ENCODE measurements around the gene GLB1L3. TPM values are rescaled to one million over a fixed set of nuclear protein-coding genes. Genes with fewer than 3 reads are reported as not detected.

Gene GLB1L3
- total RNA-seq, 2 experiments from 2014 or later = 11.8 to 13.2 TPM

DNA sequence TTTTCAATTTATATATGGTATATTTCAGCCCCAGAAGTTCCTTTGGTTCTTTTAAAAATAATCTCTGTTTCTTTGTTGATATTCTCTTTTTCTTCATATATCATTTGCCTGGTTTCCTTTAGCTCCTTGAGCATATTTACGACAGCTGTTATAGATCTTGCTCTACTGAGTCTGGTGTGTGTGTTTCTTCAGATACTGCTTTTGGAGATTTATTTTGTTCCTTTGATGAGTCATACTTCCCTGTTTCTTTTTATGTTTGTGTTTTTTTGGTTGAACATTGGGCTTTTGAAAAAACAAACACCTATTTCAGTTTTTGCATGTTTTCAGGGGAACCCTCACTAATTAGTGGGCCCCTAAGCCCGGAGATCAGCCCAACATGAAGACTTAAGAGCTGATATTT, 79.0 kb downstream of the GLB1L3 start:
- H3K36me3 Mint-ChIP-seq (ENCODE audit: low read depth) = peaks cover 19% of the 10 kb centered on the region
- H3K4me3 Mint-ChIP-seq = no peak overlapping the region
- peaks cover 6% of the 10 kb centered on the region for H3K4me1 Mint-ChIP-seq (ENCODE audit: low read depth)
- CTCF ChIA-PET = interaction anchor here (0.8 to 1.0 kb wide), 2 partner anchors 17 to 31 kb away, joined by 4 read pairs; no protein-coding TSS in a partner anchor
- H3K27ac Mint-ChIP-seq = no peak overlapping the region
- H3K9me3 Mint-ChIP-seq = no peaks in the 10 kb centered on the region
- no peak for DNase-seq
- intact Hi-C loops (cut with micrococcal nuclease) = no loop called here
- H3K27me3 Mint-ChIP-seq (ENCODE audit: low read depth) = peaks cover 3% of the 10 kb centered on the region

DNA sequence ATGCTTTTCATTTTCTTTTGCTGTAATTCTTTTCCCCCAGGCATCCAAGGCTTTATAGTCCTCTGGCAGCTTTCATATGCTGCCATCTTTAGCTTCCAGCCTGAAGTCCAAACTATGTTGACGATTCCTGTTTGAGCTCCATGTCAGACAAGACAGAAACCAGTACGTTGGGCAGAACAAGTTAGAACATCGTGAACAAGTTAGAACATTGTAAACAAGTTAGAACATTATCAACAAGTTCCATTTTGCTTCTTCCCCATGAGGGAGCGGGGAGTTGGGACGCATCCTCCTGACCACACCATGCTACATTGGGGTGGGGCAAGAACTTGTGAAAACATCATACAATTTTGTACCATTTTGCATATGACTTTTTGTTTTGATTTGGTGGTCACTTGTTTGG, 79.5 kb downstream of the GLB1L3 start:
- CTCF ChIA-PET = interaction anchor here (1.0 kb wide), 1 partner anchor 16 kb away, joined by 4 read pairs; no protein-coding TSS in a partner anchor
- DNase-seq = no peak
- Mint-ChIP-seq H3K4me1 (ENCODE audit: low read depth) (peaks cover 7% of the 10 kb centered on the region), H3K4me3 (no peak overlapping the region), H3K36me3 (ENCODE audit: low read depth) (peaks cover 19% of the 10 kb centered on the region), H3K9me3 (no peaks in the 10 kb centered on the region), H3K27me3 (ENCODE audit: low read depth) (peaks cover 3% of the 10 kb centered on the region), H3K27ac (no peak overlapping the region)
- intact Hi-C loops (cut with micrococcal nuclease) = no loop called here

DNA sequence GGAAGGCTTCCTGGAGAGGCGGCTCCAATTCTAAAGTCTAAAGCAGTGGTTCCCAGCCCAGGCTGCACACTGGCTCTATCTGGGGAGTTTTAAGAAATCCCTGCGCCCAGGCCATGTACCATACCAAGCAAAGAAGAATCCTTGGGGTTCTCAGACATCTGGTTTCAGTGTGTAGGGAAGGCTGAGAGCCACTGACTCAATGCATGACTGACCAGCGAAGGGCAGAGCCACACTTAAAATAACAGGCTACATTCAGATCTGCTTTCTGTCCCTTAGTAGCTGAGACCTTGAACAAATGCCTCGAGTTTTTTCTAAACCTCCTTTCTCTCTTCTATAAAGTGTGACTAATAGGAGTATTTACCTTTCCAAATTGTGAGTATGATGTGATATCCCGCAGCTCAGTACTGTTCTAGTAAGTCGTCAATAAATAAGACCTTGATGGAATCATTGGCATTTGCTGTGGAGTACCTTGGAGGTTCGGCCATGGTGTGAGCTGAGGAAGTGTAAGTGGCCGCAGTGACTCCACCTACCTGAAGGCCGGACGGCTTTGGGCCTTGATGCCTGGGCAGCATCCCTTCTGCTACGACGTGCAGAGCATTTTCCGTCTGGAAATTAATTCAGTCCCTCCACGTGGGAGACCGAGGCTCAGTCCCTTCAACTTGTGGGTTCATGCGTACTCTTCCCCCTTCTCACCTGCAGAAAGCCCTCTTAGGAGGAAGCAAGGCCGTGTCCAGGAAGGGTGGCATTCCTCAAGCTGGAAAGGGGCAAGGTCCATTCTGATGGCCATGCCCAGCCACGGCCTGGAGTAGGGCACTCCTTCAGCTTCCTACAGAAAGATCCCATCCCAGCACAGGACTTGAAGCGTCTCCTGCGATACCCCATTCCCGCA, 80.7 kb downstream of the GLB1L3 start:
- CTCF ChIA-PET = no interaction called here
- Mint-ChIP-seq H3K4me1 (ENCODE audit: low read depth) (peaks cover 11% of the 10 kb centered on the region), H3K4me3 (no peak overlapping the region), H3K27ac (no peak overlapping the region), H3K27me3 (ENCODE audit: low read depth) (peaks cover 4% of the 10 kb centered on the region), H3K36me3 (ENCODE audit: low read depth) (peaks cover 19% of the 10 kb centered on the region), H3K9me3 (no peaks in the 10 kb centered on the region)
- intact Hi-C loops (cut with micrococcal nuclease) = no loop called here
- no peak for DNase-seq

DNA sequence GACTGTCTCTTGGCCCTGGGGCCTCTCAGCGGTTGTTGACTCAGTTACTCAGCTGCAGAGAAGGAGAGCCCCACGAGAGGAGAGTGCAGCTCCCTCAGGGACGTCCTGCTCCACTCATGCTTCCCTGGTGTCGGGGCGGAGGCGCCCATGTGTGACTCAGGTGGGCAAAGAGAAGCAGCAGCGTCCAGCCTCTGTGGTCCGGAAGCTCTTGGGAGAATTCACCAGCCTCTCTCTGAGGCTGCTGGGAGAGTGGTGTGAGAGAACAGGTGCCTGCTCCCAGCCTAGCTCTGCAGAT, 81.3 kb downstream of the GLB1L3 start:
- no peaks in the 10 kb centered on the region for H3K9me3 Mint-ChIP-seq
- H3K4me1 Mint-ChIP-seq (ENCODE audit: low read depth) = peaks cover 14% of the 10 kb centered on the region
- H3K4me3 Mint-ChIP-seq = no peak overlapping the region
- intact Hi-C loops (cut with micrococcal nuclease) = no loop called here
- no peak overlapping the region for H3K27ac Mint-ChIP-seq
- no peak for DNase-seq
- peaks cover 5% of the 10 kb centered on the region for H3K27me3 Mint-ChIP-seq (ENCODE audit: low read depth)
- H3K36me3 Mint-ChIP-seq (ENCODE audit: low read depth) = peaks cover 20% of the 10 kb centered on the region
- CTCF ChIA-PET = interaction anchor here (0.5 kb wide), 1 partner anchor 512 kb away, joined by 3 read pairs; no protein-coding TSS in a partner anchor

DNA sequence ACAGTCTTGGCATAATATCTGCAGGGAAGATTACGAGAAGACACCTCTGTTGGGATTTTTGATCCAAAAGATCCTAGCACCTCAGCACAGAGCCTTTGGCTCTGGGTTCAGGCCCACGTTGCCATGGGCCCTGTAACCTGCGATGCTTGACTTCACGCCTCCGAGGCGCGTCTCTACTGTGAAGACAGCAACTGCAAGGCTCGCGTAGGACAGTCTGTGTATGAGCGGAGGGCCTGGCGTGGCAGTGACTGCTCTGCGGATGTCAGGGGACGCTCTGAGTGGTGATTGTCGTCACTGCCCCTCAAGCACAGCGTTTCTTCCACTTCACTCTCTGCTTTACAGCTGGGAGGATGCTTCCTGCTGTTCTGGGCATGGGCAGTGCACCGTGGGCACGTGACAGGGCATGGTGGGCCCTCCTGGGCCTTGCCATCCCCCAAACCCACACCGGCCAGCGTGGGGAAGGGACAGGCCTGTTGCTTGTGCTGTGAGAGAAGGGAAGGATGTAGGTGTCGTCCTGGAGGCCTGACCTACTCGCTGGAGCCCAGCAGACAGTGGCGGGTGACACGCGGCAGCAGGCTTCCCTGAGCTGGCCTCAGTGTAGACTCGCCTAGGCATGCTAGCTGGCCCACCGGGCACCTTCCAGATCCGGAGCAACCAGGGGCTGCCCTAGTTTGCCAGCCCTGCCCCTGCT, 82.1 kb downstream of the GLB1L3 start:
- no peak for DNase-seq
- H3K4me1 Mint-ChIP-seq (ENCODE audit: low read depth) = peaks cover 14% of the 10 kb centered on the region
- intact Hi-C loops (cut with micrococcal nuclease) = no loop called here
- no peaks in the 10 kb centered on the region for H3K9me3 Mint-ChIP-seq
- CTCF ChIA-PET = interaction anchor here (0.5 kb wide), 1 partner anchor 511 kb away, joined by 3 read pairs; no protein-coding TSS in a partner anchor
- H3K36me3 Mint-ChIP-seq (ENCODE audit: low read depth) = peaks cover 20% of the 10 kb centered on the region
- no peak overlapping the region for H3K27ac Mint-ChIP-seq
- peaks cover 5% of the 10 kb centered on the region for H3K27me3 Mint-ChIP-seq (ENCODE audit: low read depth)
- no peak overlapping the region for H3K4me3 Mint-ChIP-seq

DNA sequence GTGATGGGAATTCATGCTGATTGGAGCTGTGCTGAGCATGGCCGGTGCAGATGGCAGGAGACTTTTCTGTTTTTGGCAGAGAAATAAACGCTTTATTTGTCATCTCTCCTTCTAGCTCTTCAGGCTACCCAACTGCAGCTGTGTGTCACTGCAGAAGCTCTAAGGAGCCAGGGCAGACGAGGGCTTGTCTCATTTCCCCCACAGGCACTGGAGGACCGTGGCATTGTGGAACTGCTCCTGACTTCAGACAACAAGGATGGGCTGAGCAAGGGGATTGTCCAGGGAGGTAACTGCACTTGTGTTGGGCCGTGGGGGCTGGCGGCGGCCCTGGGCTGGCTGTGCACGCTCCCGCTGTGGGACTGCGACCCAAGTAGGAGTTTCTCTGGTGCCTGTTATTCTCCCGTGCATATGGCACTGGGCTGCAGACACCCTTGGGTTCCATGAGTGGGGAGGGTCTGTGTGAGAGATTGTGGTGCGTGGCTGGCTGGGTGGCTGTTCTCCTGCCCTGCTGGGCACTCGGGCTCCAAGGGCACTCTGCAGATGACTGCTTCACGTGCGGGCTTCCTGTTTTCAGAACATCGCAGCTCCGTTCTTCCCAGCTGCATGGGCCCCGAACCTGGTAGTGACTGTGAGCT, 82.8 kb downstream of the GLB1L3 start:
- intact Hi-C loops (cut with micrococcal nuclease) = no loop called here
- H3K36me3 Mint-ChIP-seq (ENCODE audit: low read depth) = peaks cover 17% of the 10 kb centered on the region

DNA sequence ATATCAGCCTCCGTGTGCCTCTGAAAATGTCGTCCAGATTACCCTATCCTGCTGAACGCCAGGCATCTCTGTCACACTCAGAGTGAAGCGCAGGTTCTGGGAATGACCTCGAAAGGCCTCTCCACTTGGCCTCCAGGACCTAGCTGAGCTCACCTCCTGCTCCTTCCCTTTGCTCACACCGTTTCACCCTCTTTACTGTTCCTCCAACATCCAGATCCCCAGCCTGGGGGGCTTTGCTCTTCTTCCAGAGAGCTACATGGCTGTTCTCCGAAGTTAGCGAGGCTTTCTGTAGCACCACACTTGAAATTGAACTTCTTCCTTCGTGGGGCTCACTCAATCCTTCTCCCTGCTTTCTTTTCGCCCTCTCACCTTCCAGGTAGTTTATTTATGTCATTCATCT, 83.5 kb downstream of the GLB1L3 start:
- CTCF ChIA-PET = interaction anchor here (0.7 to 1.2 kb wide), 4 partner anchors 13 to 146 kb away, joined by 3 to 4 read pairs (median 3); no protein-coding TSS in a partner anchor
- H3K4me3 Mint-ChIP-seq = no peak overlapping the region
- peaks cover 14% of the 10 kb centered on the region for H3K4me1 Mint-ChIP-seq (ENCODE audit: low read depth)
- peaks cover 5% of the 10 kb centered on the region for H3K27me3 Mint-ChIP-seq (ENCODE audit: low read depth)
- H3K9me3 Mint-ChIP-seq = no peaks in the 10 kb centered on the region
- no peak overlapping the region for H3K27ac Mint-ChIP-seq
- DNase-seq = no peak
- peaks cover 17% of the 10 kb centered on the region for H3K36me3 Mint-ChIP-seq (ENCODE audit: low read depth)
- intact Hi-C loops (cut with micrococcal nuclease) = loop anchor here (1.0 kb wide), 1 partner anchor 97 kb away; no protein-coding TSS in a partner anchor

More for the DNA sequence above, 82.8 kb downstream of the GLB1L3 start:
- CTCF ChIA-PET = no interaction called here
- H3K27me3 Mint-ChIP-seq (ENCODE audit: low read depth) = peaks cover 5% of the 10 kb centered on the region
- no peaks in the 10 kb centered on the region for H3K9me3 Mint-ChIP-seq
- DNase-seq = no peak
- no peak overlapping the region for H3K4me3 Mint-ChIP-seq
- H3K27ac Mint-ChIP-seq = no peak overlapping the region
- peaks cover 14% of the 10 kb centered on the region for H3K4me1 Mint-ChIP-seq (ENCODE audit: low read depth)

DNA sequence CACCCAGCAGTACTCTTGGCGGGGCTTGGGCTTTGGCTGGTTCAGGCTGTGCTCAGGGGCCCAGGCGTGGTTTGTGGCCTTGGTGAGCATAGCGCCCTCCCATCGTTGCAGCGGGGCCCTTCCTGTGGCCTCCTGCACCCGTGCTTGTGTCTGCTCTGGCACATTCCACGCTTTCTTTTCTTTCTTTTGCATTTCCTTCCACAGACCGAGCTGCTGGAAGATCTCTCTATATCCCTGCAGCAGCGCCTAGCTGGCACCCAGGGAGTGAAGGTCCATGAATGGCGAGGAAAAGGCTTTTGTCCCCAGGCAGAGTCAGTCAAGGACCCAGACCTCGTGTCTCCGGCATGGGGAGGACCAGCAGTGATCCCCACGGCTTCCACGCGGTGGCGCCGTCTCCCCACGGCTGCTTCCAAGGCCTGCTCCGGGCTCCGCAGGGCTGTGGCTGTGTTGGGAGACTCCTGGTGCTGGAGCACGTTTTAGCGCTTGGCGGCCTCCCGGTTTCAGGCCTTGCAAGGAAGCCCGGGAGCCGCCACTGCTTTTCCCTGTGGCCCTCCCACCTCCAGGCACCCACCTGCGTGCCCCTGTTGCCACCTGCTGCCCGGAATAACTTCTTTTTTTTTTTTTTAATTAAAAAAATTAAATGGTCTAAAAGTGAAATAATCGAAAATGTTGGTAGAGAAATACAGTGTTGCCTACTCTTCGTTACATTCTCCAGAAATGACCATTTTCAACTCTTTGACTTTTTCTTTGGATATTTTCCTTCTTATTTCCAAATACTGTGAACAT, 84.1 kb downstream of the GLB1L3 start:
- Mint-ChIP-seq H3K4me3 (no peak overlapping the region), H3K36me3 (ENCODE audit: low read depth) (peaks cover 16% of the 10 kb centered on the region), H3K4me1 (ENCODE audit: low read depth) (peaks cover 14% of the 10 kb centered on the region), H3K9me3 (no peaks in the 10 kb centered on the region), H3K27ac (no peak overlapping the region), H3K27me3 (ENCODE audit: low read depth) (peaks cover 5% of the 10 kb centered on the region)
- intact Hi-C loops (cut with micrococcal nuclease) = loop anchor here (1.0 kb wide), 1 partner anchor 98 kb away; no protein-coding TSS in a partner anchor
- CTCF ChIA-PET = interaction anchor here (0.7 to 1.2 kb wide), 4 partner anchors 13 to 145 kb away, joined by 3 to 4 read pairs (median 3); no protein-coding TSS in a partner anchor
- peak; percentile 84 for DNase-seq

DNA sequence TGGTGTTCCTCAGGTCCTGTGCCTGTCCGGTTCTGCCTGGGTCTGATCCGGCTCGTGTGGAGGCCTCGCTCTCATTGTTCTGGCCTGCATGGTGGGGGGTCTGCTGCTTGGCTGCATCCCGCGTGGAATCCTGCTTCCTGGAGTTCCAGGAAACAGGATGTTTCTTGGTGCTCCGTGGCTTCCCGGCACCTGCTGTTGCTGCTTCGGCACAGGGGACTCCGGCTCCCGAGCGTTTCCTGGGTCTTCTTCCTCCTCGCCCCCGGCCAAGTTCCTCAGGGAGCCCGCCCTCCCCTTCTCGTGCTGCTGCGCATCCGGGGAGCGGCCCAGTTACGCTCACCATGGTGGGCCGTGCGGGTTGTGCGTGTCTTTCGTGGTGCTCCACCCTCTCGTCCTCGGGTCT, 85.5 kb downstream of the GLB1L3 start:
- DNase-seq = no peak
- CTCF ChIA-PET = no interaction called here
- Mint-ChIP-seq H3K4me1 (ENCODE audit: low read depth) (peaks cover 14% of the 10 kb centered on the region), H3K27ac (no peak overlapping the region), H3K27me3 (ENCODE audit: low read depth) (peaks cover 5% of the 10 kb centered on the region), H3K9me3 (no peaks in the 10 kb centered on the region), H3K36me3 (ENCODE audit: low read depth) (peaks cover 12% of the 10 kb centered on the region), H3K4me3 (no peak overlapping the region)
- intact Hi-C loops (cut with micrococcal nuclease) = no loop called here

DNA sequence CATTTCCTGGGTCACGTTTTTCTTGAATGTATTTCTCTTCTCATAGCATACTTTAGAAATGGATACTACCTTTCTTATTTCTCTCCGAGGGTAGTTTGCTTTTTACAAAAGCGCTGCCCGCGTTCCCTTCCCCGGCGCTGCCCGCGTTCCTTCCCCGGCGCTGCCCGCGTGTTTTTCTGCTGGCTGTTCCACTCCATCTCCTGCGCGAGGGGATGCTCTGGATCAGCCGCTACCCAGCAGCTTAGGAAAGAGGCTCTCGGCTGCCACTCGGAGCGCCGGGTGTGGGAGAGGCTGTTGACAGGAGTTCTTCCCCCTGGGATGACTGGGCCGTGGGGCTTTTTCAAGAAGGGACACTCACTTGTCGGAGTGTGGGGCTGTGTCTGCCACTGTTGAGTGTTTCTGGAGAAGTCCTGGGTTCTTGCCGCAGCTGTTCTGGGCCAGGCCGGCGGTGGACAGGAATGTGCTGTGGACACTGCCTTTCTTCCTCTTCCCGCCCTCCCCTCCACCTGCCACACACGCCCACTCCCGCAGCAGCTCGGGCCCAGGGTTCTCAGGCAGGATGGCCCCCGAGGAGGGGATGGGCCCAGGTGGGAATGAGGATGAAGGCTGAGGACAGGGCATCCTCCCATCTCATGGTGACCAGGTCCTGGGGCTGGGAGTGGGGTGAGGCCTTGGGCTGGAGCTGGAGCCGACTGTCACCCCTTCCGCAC, 86.2 kb downstream of the GLB1L3 start:
- Mint-ChIP-seq H3K9me3 (no peaks in the 10 kb centered on the region), H3K4me3 (no peak overlapping the region)
- intact Hi-C loops (cut with micrococcal nuclease) = no loop called here

DNA sequence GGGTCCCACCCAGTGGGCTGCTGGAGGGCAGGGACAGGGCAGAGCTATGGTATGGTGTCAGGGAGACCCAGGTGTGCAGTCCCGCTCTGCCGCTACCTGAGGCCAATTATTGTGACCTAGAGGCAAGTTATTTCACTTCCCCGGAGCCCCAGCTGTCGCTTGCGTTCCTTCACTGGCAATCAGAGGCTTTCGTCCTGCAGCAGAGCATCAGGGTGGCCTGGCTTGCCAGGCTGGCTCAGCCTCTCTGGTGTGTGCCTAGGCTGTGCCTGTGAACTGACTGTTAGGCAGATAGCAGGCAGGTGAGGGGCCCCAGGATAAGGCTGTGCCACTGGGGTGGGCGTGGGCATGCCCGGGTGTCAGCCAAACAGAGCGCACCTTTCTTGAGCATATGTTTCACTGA, 87.0 kb downstream of the GLB1L3 start:
- no peaks in the 10 kb centered on the region for H3K9me3 Mint-ChIP-seq
- H3K36me3 Mint-ChIP-seq (ENCODE audit: low read depth) = peaks cover 8% of the 10 kb centered on the region
- intact Hi-C loops (cut with micrococcal nuclease) = no loop called here
- no peak overlapping the region for H3K27ac Mint-ChIP-seq
- no peak overlapping the region for H3K4me3 Mint-ChIP-seq
- H3K4me1 Mint-ChIP-seq (ENCODE audit: low read depth) = peaks cover 14% of the 10 kb centered on the region
- no peak for DNase-seq
- CTCF ChIA-PET = no interaction called here
- H3K27me3 Mint-ChIP-seq (ENCODE audit: low read depth) = peaks cover 5% of the 10 kb centered on the region

More for the DNA sequence above, 86.2 kb downstream of the GLB1L3 start:
- Mint-ChIP-seq H3K27ac (no peak overlapping the region), H3K4me1 (ENCODE audit: low read depth) (peaks cover 14% of the 10 kb centered on the region), H3K27me3 (ENCODE audit: low read depth) (peaks cover 5% of the 10 kb centered on the region), H3K36me3 (ENCODE audit: low read depth) (peaks cover 12% of the 10 kb centered on the region)
- CTCF ChIA-PET = no interaction called here
- DNase-seq = no peak

Measured in activated naive CD4-positive, alpha-beta T cell treated with anti-CD3 and anti-CD28 coated beads for 36 hours (primary cell).